BLaER1 treated with 17β-estradiol and CSF1 and Interleukin-3, amounts not matched to agents 10 nM and 100 nM (cell line): Measurements from ENCODE around the gene INAVA.

ENCODE experiments used
- H3K27ac ChIP-seq, 11 experiments: shearing (Covaris generic); formaldehyde crosslinking; 2 replicates each; pipeline ENCODE4 v1.8.1; 2022
- H3K27me3 ChIP-seq, 11 experiments: shearing (Covaris generic); formaldehyde crosslinking; 2 replicates each; pipeline ENCODE4 v1.8.1; 2022
- H3K36me3 ChIP-seq, 11 experiments: shearing (Covaris generic); formaldehyde crosslinking; 2 replicates each; pipeline ENCODE4 v1.8.1; 2022
- H3K4me1 ChIP-seq, 10 experiments: shearing (Covaris generic); formaldehyde crosslinking; 2 replicates each; pipeline ENCODE4 v1.8.1; 2022
- H3K4me2 ChIP-seq, 11 experiments: shearing (Covaris generic); formaldehyde crosslinking; 2 replicates each; pipeline ENCODE4 v1.8.1; 2022
- H3K4me3 ChIP-seq, 10 experiments: shearing (Covaris generic); formaldehyde crosslinking; 2 replicates each; pipeline ENCODE4 v1.8.1; 2022
- H3K9ac ChIP-seq, 11 experiments: shearing (Covaris generic); formaldehyde crosslinking; 2 replicates each; pipeline ENCODE4 v1.8.1; 2022
- H3K9me3 ChIP-seq, 11 experiments: shearing (Covaris generic); formaldehyde crosslinking; replicated peaks in 1 of 11; 2 replicates each; pipeline ENCODE4 v1.8.1; 2022
- H4K20me1 ChIP-seq, 11 experiments: shearing (Covaris generic); formaldehyde crosslinking; 2 replicates each; pipeline ENCODE4 v1.8.1; 2022
- Cebpa-rat ChIP-seq, 11 experiments: shearing (Covaris generic); IDR thresholded peaks; 2 replicates each; pipeline ENCODE4 v1.8.1; 2022

INAVA gene

GRCh38 chr1:200885623-200886402 is 8.9 kb upstream of the INAVA start:
- Histone ChIP-seq H3K36me3 (no peaks in the 10 kb centered on the region), H3K9ac (no peak overlapping the region), H3K4me3 (no peak overlapping the region), H3K4me2 (peak overlapping the region in 8 of 11 experiments; percentile 5 to 97 (median 88); a peak in 14 of 22 replicates), H4K20me1 (no peaks in the 10 kb centered on the region), H3K27me3 (peaks cover 5 to 15% (median 11%) of the 10 kb centered on the region in 11 experiments), H3K9me3 (0 out of 22 replicates have a peak, but pooled peaks cover 0 to 3% (median 0%) of the 10 kb centered on the region in 11 experiments), H3K4me1 (peaks cover 40 to 70% (median 55%) of the 10 kb centered on the region in 10 experiments), H3K27ac (peak overlapping the region in 3 of 11 experiments; percentile 3 to 23 (median 12); a peak in 4 of 22 replicates)
- no peak for TF ChIP-seq Cebpa-rat (IDR thresholded peaks at IDR 0.05)

DNA sequence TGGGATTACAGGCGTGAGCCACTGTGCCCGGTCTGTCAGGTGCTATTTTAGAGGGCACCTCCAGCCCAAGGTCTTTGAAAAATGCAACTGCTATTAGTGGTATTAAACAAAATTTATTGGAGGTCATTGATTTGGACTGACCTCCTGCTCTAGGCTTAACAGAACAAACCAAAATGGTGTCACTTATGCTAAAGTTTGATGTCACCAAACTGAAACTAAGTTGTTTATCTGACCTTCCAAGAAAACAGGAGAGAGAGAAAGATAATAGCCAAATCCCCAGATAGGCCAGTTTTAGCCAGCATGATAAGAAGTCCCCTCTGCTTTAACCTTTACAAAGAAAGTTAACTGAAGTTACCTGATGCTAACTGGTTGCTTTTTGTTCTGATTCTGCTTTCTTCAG is 8.1 kb upstream of the INAVA start:
- Histone ChIP-seq H3K27me3 (peaks cover 13 to 22% (median 19%) of the 10 kb centered on the region in 11 experiments), H3K9ac (peak overlapping the region in 4 of 11 experiments; percentile 16 to 71 (median 68); a peak in 8 of 22 replicates), H3K4me2 (peak overlapping the region in 10 of 11 experiments; percentile 85 to 97 (median 90); a peak in 19 of 22 replicates), H4K20me1 (no peaks in the 10 kb centered on the region), H3K4me1 (peaks cover 47 to 78% (median 63%) of the 10 kb centered on the region in 10 experiments), H3K4me3 (peak overlapping the region in 2 of 10 experiments; percentile 53 to 57; a peak in 3 of 20 replicates), H3K36me3 (no peaks in the 10 kb centered on the region), H3K9me3 (0 out of 22 replicates have a peak, but pooled peaks cover 0 to 3% (median 0%) of the 10 kb centered on the region in 11 experiments), H3K27ac (peak overlapping the region in 7 of 11 experiments; percentile 77 to 91 (median 84); a peak in 10 of 22 replicates)
- no peak for TF ChIP-seq Cebpa-rat (IDR thresholded peaks at IDR 0.05)

DNA sequence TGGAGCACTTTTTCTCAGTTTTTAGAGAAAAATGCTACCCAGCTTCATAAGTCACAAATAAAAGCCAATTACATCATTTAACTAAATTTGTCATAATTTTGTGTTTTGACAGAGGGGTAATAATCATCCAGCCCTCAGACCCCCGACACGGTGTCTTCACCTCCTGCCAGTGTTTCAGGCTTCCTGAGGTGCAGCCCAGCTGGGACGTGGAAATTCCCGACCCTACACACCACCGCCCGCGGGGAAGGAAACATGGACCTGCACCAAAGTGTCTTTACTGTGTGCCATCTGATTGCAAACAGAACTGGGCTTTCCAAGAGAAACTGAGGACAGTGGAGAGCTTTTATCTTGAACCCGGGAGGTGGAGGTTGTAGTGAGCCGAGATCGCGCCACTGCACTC is 7.7 kb upstream of the INAVA start:
- peak overlapping the region in 4 of 10 experiments; percentile 44 to 57 (median 50); a peak in 7 of 20 replicates for H3K4me3 ChIP-seq
- peak overlapping the region in 10 of 11 experiments; percentile 85 to 97 (median 90); a peak in 21 of 22 replicates for H3K4me2 ChIP-seq
- peak overlapping the region in 7 of 11 experiments; percentile 77 to 91 (median 84); a peak in 13 of 22 replicates for H3K27ac ChIP-seq
- no peaks in the 10 kb centered on the region for H4K20me1 ChIP-seq
- no peak for TF ChIP-seq Cebpa-rat (IDR thresholded peaks at IDR 0.05)
- H3K4me1 ChIP-seq: peaks cover 52 to 79% (median 67%) of the 10 kb centered on the region in 10 experiments
- H3K36me3 ChIP-seq: no peaks in the 10 kb centered on the region
- 0 out of 22 replicates have a peak, but pooled peaks cover 0 to 3% (median 0%) of the 10 kb centered on the region in 11 experiments for H3K9me3 ChIP-seq
- H3K27me3 ChIP-seq: peaks cover 17 to 27% (median 24%) of the 10 kb centered on the region in 11 experiments
- peak overlapping the region in 7 of 11 experiments; percentile 16 to 77 (median 69); a peak in 11 of 22 replicates for H3K9ac ChIP-seq

- Histone ChIP-seq H3K4me2 (peak overlapping the region; percentile 85 to 98 (median 91)), H3K4me1 (peaks cover 56 to 84% (median 74%) of the 10 kb centered on the region in 10 experiments), H3K27me3 (peaks cover 26 to 35% (median 32%) of the 10 kb centered on the region in 11 experiments), H3K36me3 (no peaks in the 10 kb centered on the region), H3K4me3 (peak overlapping the region in 8 of 10 experiments; percentile 8 to 57 (median 46); a peak in 12 of 20 replicates), H4K20me1 (no peaks in the 10 kb centered on the region), H3K27ac (peak overlapping the region in 9 of 11 experiments; percentile 38 to 91 (median 82); a peak in 18 of 22 replicates), H3K9me3 (0 out of 22 replicates have a peak, but pooled peaks cover 0 to 3% (median 0%) of the 10 kb centered on the region in 11 experiments), H3K9ac (peak overlapping the region in 9 of 11 experiments; percentile 6 to 77 (median 68); a peak in 16 of 22 replicates)
- TF ChIP-seq Cebpa-rat (IDR thresholded peaks at IDR 0.05): 0 out of 22 replicates have a peak, but pooled peaks of 1 of the 11 experiments have one; percentile 7
These were observed 6.8 kb upstream of the INAVA start for GRCh38 chr1:200887772-200888348.

DNA sequence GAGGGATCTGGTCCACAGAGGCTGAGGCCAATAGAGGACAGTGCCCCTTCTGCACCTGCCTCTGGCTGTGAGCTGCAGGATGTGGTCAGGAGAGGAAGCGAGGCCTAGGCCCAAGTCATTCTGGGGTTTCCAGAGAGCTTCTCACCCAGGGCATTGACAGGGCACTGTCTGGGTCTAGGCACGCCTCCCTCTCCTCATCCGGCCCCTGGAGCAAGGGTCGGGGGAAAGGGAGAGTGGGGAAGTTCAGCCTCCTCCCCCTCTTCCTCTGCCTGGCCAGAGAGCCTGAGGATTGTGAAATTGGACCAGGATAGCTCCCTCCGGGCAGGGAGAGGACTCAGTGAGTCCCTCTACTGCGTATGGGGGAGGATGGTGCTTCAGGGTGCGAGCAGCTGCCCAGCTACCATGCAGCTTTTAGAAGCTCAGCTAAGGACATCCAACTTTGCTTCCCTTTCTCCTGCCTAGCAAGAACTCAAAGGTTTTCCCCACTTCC is 6.3 kb upstream of the INAVA start:
- peak in 4 of 11 experiments; percentile 3 to 67 (median 42); a peak in 6 of 22 replicates for TF ChIP-seq Cebpa-rat (IDR thresholded peaks at IDR 0.05)
- Histone ChIP-seq H3K9me3 (0 out of 22 replicates have a peak, but pooled peaks cover 0 to 3% (median 0%) of the 10 kb centered on the region in 11 experiments), H3K36me3 (no peaks in the 10 kb centered on the region), H3K4me3 (peak overlapping the region in 8 of 10 experiments; percentile 8 to 57 (median 46); a peak in 14 of 20 replicates), H3K27ac (peak overlapping the region in 10 of 11 experiments; percentile 4 to 91 (median 82); a peak in 19 of 22 replicates), H4K20me1 (no peaks in the 10 kb centered on the region), H3K9ac (peak overlapping the region in 9 of 11 experiments; percentile 57 to 77 (median 68); a peak in 18 of 22 replicates), H3K27me3 (peaks cover 31 to 40% (median 37%) of the 10 kb centered on the region in 11 experiments), H3K4me2 (peak overlapping the region; percentile 85 to 98 (median 91)), H3K4me1 (peaks cover 57 to 89% (median 75%) of the 10 kb centered on the region in 10 experiments)

GRCh38 chr1:200889571-200889970 is 5.1 kb upstream of the INAVA start:
- H3K9ac ChIP-seq: no peak overlapping the region; a peak in 1 of 22 replicates
- H3K36me3 ChIP-seq: no peaks in the 10 kb centered on the region
- H3K27ac ChIP-seq: peak overlapping the region in 8 of 11 experiments; percentile 75 to 91 (median 83); a peak in 10 of 22 replicates
- no peak overlapping the region for H3K4me3 ChIP-seq
- no peak for TF ChIP-seq Cebpa-rat (IDR thresholded peaks at IDR 0.05)
- peaks cover 34 to 52% (median 47%) of the 10 kb centered on the region in 11 experiments for H3K27me3 ChIP-seq
- 0 out of 22 replicates have a peak, but pooled peaks cover 0 to 3% (median 0%) of the 10 kb centered on the region in 11 experiments for H3K9me3 ChIP-seq
- H3K4me1 ChIP-seq: peaks cover 57 to 98% (median 79%) of the 10 kb centered on the region in 10 experiments
- peak overlapping the region; percentile 85 to 98 (median 91) for H3K4me2 ChIP-seq
- no peaks in the 10 kb centered on the region for H4K20me1 ChIP-seq

DNA sequence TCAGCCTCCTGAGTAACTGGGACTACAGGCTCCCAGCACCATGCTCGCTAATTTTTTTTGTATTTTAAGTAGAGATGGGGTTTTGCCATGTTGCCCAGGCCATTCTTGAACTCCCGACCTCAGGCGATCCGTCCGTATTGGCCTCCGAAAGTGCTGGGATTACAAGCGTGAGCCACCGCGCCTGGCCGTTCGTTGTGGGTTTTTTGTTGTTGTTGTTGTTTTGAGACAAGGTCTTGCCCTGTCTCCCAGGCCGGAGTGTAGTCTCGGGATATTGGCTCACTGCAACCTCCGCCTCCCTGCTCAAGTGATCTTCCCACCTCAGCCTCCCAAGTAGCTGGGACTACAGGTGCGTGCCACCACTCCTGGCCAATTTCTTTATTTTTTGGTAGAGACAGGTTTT is 4.7 kb upstream of the INAVA start:
- H3K4me1 ChIP-seq: peaks cover 57 to 97% (median 79%) of the 10 kb centered on the region in 10 experiments
- 0 out of 22 replicates have a peak, but pooled peaks cover 0 to 3% (median 0%) of the 10 kb centered on the region in 11 experiments for H3K9me3 ChIP-seq
- TF ChIP-seq Cebpa-rat (IDR thresholded peaks at IDR 0.05): no peak
- peak overlapping the region in 1 of 11 experiments; percentile 91; a peak in 1 of 22 replicates for H3K27ac ChIP-seq
- no peak overlapping the region for H3K4me3 ChIP-seq
- no peaks in the 10 kb centered on the region for H4K20me1 ChIP-seq
- H3K4me2 ChIP-seq: peak overlapping the region; percentile 85 to 98 (median 91)
- no peak overlapping the region for H3K9ac ChIP-seq
- H3K36me3 ChIP-seq: no peaks in the 10 kb centered on the region
- peaks cover 34 to 53% (median 47%) of the 10 kb centered on the region in 11 experiments for H3K27me3 ChIP-seq
